ENCODE measurements around the gene SNX5. TPM values are rescaled to one million over a fixed set of nuclear protein-coding genes. Genes with fewer than 3 reads are reported as not detected.

SNX5 gene
- total and polyA plus RNA-seq, 2 of the 13 experiments (the other 11 are each of a cell fraction or from before 2014, with no cell fraction given): 664 to 1,040 TPM

GRCh38 chr20:17971300-17972013 lies 2.9 kb upstream of the SNX5 start (continued):
- TF ChIP-seq CERS6 (CRISPR knock-in tag; IDR thresholded peaks at IDR 0.05) (no peak), TCF12 (IDR thresholded peaks at IDR 0.05) (no peak), TCF12 (CRISPR knock-in tag; IDR thresholded peaks at IDR 0.05) (no peak), ZNF670 (CRISPR knock-in tag; IDR thresholded peaks at IDR 0.05; ENCODE audit: borderline replicate concordance) (no peak), GTF3A (CRISPR knock-in tag; conservative IDR thresholded peaks at IDR 0.05) (no peak), NR0B2 (CRISPR knock-in tag; IDR thresholded peaks at IDR 0.05) (no peak), MTF1 (CRISPR knock-in tag; IDR thresholded peaks at IDR 0.05) (no peak), FLYWCH1 (CRISPR knock-in tag; IDR thresholded peaks at IDR 0.05) (no peak), RELA (CRISPR knock-in tag; IDR thresholded peaks at IDR 0.05) (no peak), ZFP1 (CRISPR knock-in tag; IDR thresholded peaks at IDR 0.05) (no peak), ARID5B (CRISPR knock-in tag; IDR thresholded peaks at IDR 0.05) (peak; percentile 37; the same call in 1 of the 2 replicates), THAP8 (CRISPR knock-in tag; IDR thresholded peaks at IDR 0.05; ENCODE audit: borderline replicate concordance) (no peak), ZSCAN31 (CRISPR knock-in tag; IDR thresholded peaks at IDR 0.05; ENCODE audit: low read depth) (0 out of 2 replicates have a peak, but pooled peaks have one; percentile 27), MEIS2 (CRISPR knock-in tag; IDR thresholded peaks at IDR 0.05) (no peak), ZNF574 (CRISPR knock-in tag; IDR thresholded peaks at IDR 0.05) (no peak), MNT (IDR thresholded peaks at IDR 0.05) (no peak), SMYD3 (CRISPR knock-in tag; IDR thresholded peaks at IDR 0.05) (0 out of 2 replicates have a peak, but pooled peaks have one; percentile 20)
